Left forelimb (tissue), 1 donor: ENCODE measurements around the gene ADI1.
"Not testable (repeated sequence)": the region's sequence is repeated elsewhere in the genome, so short reads cannot be mapped to it uniquely, and the experiment has no call there.

Source experiments
- DNase-seq: peaks from one replicate; pipeline ENCODE4 v3.0.0-alpha.2; 2018; ENCODE audit warnings: low spot score

Gene ADI1

GRCh38 chr2:3462493-3463104 lies 56.7 kb downstream of the ADI1 start:
- DNase-seq, result no peak

DNA sequence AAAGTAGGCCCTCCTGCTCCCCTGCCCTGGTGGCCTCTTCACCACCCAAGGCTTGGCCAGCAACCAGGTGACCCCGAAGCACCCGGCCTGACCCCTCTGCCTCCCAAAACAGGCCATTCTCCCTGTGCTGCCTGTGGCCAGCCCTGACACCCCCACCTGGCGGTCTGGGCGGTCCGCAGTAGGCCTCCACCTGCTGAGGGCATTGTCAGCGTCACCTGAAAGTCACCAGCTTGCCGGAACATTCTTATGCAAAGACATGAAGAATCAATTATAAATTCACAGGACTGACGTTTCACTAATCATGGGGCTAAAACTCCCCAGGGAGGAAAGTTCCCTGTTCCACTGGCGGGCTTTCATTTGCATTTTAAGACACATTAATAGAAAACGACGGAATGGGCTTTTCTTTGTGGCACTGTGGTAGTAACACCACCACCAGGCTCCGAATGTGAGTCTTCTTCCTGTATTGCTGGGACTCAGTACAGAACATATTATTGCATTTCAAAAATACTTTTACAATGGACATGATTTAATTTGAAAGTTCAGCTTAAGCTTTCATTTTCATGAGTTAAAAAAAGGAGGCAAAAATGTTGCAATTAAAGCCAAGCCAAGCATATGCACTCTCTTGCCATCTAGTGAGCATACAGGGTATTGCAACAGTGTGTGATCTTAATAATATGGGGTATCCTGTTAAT lies 57.4 kb downstream of the ADI1 start:
- DNase-seq, result no peak

- DNase-seq, result no peak
Measured at GRCh38 chr2:3460831-3461800, 58.2 kb downstream of the ADI1 start.

DNA sequence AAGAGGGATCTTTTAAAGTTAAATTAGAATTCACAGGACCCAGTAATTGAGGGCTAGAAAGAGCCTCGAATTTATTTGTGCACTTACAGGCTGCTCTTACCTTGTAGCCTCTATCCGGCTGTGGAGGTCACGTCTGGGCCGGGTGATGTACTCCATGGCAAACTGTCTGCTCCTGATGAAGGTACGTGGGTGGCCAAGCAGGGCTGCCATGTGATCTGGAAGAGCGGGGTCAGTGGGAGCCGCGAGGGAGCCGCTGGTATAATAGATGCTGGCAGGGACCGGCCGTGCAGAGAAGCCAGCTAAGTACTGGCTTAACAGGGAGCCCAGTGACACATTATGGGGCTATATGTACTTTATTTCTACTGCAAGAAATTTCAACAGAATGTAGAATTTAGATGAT lies 59.2 kb downstream of the ADI1 start:
- DNase-seq, result no peak

GRCh38 chr2:3459185-3460015 lies 59.9 kb downstream of the ADI1 start:
- DNase-seq, result no peak

DNA sequence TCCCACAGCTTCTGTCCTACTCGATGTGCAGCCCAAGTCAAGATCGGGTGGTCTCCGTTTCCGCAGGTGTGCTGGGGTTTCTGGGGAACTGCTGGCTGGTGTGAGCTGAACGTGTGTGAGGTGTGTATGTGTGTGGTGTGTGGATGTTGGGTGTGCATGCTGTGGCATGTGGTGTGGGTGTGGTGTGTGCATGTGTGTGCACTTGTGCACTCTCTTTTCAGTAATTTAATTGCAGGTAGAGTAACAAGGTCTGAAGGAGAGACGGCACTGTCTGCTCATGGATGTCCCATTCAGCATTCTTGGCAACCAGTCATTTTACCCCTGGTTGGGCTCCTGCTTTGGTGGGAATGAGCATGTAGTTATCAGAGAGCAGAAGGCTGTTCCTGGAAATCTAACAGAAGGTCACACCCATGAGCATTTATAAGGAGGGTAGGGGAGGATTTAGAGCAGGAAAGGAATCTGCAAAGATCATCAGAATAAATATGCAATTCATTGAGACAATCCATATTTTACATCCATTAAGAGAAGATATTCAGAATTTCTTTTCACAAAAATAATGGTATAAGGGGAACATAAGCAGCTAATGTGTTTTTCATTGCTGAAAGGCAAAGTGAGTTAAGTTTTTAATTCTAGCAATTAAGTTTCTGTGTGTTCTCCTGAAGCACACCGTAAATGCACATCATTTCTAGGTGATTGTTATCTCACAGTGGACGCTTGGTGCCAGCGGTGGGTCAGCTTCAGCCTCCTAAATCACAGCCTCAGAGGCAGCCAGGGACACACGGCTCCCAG lies 60.7 kb downstream of the ADI1 start:
- DNase-seq, result no peak

- DNase-seq, result no peak
Measured at GRCh38 chr2:3457524-3458395, 61.6 kb downstream of the ADI1 start.

GRCh38 chr2:3456125-3456524 lies 63.2 kb downstream of the ADI1 start:
- DNase-seq, result no peak

DNA sequence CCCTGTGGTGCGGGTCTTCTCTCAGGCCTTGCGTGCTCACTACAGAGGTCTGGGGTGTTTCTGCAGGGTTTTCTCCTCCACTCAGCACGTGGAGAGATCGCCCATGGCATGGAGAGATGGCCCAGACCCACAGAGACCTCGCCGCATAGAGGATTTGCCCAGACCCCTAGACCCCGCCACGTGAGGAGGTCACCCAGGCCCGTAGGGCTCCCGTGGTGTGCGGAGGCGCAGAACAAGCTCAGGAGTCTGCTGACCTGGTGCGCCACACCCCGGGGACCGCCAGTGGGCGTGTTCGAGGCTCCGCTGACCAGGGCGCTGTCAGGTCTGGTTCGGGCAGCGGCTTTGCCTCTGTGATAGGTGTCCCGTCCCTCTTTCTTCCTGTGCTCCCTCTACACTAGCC lies 64.5 kb downstream of the ADI1 start:
- no peak for DNase-seq

- not testable (repeated sequence) for DNase-seq
Measured at GRCh38 chr2:3454005-3454404, 65.3 kb downstream of the ADI1 start.

GRCh38 chr2:3453190-3453999 lies 65.9 kb downstream of the ADI1 start:
- peak; percentile 66 for DNase-seq

GRCh38 chr2:3451926-3452671 lies 67.2 kb downstream of the ADI1 start:
- no peak for DNase-seq

GRCh38 chr2:3451169-3451568 lies 68.2 kb downstream of the ADI1 start:
- DNase-seq, result peak; percentile 66

DNA sequence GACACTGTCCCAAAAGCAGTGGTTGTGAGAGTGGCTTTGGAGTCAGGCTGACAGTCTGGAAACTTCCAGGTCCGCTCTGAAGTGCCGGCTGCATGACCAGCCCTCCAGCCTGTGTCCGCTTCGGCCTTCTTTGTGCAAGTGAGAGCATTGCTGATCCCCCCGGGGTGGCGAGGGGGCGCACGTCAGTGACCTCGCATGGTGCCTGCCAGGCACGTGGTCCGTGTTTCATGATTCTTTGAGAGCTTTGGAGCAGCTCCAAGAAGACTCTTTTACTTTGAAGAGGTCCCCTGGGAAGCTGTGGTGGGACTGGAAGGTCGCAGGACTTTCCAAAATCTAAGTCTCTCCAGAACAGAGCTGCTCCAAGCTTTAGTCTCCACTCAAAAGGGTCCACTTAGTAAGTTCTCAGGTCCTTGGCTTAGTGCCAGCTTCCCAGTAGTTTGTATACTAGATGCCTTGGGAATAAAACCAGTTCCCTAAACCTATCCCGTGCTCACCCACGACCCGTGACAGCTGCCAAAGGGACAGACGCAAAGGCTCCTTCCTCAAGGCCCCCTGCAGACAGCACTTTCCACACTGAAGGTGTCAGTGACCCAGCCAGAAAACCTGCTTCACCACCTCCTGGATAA lies 68.8 kb downstream of the ADI1 start:
- no peak for DNase-seq

DNA sequence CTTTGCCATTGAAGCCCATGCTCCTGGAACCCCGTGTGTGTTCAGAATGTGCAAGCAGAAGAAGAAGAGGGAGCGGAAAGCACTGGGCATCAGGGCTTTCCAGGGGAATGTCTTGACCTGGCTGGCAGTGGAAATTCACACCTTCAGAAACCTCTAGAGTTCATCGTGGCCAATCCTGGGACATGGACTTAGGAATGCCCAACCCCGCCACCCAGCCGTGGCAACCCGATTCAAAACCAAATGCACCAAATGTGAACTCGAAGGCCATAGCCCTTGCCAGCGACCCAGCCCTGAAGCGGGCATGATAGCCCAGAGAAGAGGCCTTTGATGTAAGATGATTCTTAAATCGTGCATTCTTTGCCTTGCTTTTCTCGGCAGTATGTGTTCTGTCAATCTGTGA lies 69.4 kb downstream of the ADI1 start:
- DNase-seq, result no peak

DNA sequence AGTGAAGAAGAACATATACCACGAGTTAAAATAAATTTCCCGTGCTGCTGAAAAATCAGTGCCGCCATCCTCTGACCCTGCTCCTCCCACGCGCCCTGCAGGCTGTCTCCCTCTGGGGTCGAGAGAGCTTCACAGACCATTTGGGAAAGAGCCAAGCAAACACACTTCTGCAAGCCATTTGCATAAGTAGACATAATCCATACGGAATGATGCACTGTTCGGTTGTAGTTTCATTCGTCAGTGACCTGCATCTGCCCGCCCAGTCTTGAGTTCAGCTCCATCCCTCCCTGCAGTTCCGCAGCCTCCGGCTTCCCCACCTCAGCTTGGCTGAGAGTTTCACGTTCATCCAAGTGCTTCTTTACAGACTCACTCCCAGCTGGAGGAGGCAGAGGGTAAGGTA lies 70.2 kb downstream of the ADI1 start:
- DNase-seq, result no peak

DNA sequence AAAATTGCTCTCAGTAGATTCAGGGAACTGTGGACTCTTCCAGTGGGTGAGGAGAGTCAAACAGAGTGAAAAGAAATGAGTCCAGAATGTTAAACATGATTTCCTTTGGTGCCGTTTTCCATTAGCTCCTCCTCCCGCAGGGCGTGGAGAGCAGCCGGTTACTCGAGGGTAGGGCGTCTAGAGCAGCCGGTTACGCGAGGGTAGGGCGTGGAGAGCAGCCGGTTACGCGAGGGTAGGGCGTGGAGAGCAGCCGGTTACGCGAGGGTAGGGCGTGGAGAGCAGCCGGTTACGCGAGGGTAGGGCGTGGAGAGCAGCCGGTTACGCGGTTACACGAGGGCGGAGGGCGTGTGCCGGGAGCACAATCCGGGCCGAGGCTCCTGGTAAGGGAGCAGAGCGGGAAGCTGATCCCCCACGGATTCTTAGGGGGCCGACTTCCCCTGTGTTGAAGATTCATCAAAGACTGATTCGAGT lies 70.9 kb downstream of the ADI1 start:
- not testable (repeated sequence) for DNase-seq

DNA sequence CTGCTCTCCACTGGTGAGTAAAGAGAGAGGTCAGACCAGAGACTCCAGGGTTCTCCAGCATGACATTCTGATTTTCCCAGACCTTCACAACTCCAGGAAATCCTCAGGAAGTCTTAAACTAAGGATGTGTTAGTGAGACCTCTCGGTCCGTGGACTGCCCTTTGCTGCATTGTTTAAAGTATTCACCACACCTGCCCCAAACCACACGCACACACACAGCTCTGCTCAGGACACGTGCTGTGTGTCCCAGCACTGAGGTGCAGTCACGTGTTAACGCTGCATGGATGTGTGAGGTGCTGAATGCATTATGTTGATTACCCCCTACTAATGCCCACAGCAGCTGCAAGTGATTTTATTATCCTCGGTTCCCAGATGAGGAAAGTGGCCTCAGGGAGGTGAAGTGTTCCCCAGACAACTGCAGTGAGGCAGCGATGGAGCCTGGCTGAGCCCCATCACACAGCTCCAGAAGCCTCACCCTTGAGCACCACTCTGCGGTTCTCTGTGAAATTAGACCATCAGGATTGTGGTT lies 71.5 kb downstream of the ADI1 start:
- no peak for DNase-seq
